ENCODE results near the gene PCDH18. TPM values are rescaled to one million over a fixed set of nuclear protein-coding genes. Genes with fewer than 3 reads are reported as not detected.

Gene PCDH18
- total and polyA plus RNA-seq, 2 of the 4 experiments (the other 2 are of a cell fraction) = 41.3 to 119 TPM

DNA sequence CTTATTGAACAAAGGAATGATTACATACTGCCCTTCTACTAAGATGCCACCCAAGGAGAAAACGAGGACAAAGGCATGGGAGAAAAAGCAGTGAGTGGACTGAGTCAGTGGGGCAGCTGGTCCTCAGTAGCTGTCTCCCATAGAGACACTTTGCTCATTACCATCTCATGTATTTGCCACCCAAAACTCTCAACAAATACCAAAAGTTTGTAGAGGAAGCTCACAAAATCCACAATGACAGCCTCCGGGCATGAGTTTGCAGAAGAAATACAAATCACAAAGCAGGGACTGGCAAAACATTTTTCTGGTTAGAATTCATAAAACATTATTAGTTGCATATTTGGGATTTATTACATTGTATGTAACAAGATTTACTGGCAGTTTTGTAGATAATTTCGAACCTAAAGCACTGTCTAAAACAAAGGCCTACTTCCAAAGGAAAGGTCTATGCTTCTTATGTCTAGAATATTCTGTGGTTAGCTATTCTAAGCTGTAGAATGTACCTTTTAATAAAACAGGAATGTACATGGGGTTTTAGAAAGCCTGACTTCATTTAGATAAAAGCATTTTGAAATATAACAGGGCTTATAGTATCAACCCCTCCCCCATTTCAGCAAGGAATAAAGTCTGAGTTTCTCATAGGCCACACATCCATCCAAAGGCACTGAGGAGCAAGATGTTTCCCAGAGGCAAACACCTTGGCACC, 17.7 kb downstream of the PCDH18 start (continued):
- no peak for TF ChIP-seq MAZ (IDR thresholded peaks at IDR 0.05; ENCODE audit: borderline replicate concordance, low read depth, low read length)

DNA sequence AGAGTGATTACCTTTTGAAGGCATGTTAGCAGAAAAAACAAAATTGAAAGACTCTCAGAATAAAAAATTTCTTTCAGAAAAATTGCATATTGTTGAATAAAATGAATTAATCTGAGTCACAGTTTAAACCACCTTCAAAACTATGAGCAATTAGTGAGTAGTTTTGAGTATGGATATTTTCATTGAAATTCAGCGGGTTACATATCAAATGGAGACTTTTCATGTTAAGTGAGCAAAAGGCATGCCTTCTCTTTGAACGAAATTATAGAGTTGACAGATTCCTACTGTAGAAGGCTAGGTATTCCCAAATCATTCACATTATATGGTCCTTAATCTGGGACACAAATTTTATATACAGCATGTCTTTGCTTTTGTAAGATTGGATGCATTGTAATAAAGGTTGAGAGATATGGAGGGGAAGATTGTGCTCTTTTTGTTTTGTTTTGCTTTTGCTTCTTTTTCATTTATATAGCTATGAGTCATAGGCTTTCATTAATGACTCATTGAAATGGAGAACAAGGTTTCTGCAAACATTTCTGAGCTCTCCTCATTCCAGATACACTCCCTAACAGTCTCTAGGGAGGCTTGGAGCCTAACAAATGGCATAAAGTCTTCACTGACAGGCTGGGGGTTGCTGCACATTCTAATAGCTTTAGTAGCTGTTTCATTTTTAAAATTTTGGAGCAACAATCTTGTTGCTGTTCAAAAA, 21.6 kb downstream of the PCDH18 start:
- no CpG with 5 or more reads among the region's 2 CpGs for WGBS, 2 experiments (ENCODE audit: extremely low coverage in 2 of 2, insufficient read length in 1 of 2)
- H3K27ac ChIP-seq (ENCODE audit: insufficient read depth, low read length) = peak overlapping the region; percentile 34; the same call in 1 of the 2 replicates

More for the DNA sequence above, 21.6 kb downstream of the PCDH18 start:
- Histone ChIP-seq H3K14ac (replicated peaks; ENCODE audit: low read depth, low read length) (no peak overlapping the region), H3K4ac (ENCODE audit: low read depth, low read length) (no peak overlapping the region), H4K8ac (ENCODE audit: low read depth in 2 of 2, low read length in 2 of 2) (no peak overlapping the region; a peak in 1 of 4 replicates), H3K4me2 (ENCODE audit: low read depth, low read length) (peak overlapping the region; percentile 84; the same call in 1 of the 2 replicates), H3K4me1 (ENCODE audit: control insufficient read depth, insufficient read depth, low read length) (peaks cover 5% of the 10 kb centered on the region; the same call in 1 of the 2 replicates), H3K9ac (ENCODE audit: low read depth, low read length) (no peak overlapping the region), H4K5ac (ENCODE audit: low read depth, low read length) (no peak overlapping the region), H2AK9ac (replicated peaks; ENCODE audit: low read depth, low read length, poor library complexity) (no peak overlapping the region), H2BK20ac (ENCODE audit: low read depth, low read length) (no peak overlapping the region), H3K9me1 (ENCODE audit: insufficient read depth, low read length) (no peaks in the 10 kb centered on the region), H3K36me3 (ENCODE audit: control insufficient read depth, insufficient read depth, low read length) (no peaks in the 10 kb centered on the region), H3K56ac (ENCODE audit: extremely low read depth, insufficient read depth, low read length) (peak overlapping the region; percentile 45; the same call in 1 of the 2 replicates), H3K27me3 (ENCODE audit: control insufficient read depth, insufficient read depth, low read length) (no peaks in the 10 kb centered on the region), H2BK120ac (ENCODE audit: low read depth, low read length) (peak overlapping the region; percentile 58; the same call in 1 of the 2 replicates), H2BK15ac (ENCODE audit: low read depth, low read length) (no peak overlapping the region), H2AK5ac (ENCODE audit: low read depth, low read length) (no peak overlapping the region), H3K18ac (ENCODE audit: low read depth, low read length) (peak overlapping the region; percentile 24), H3K79me1 (ENCODE audit: low read depth in 1 of 2, low read length in 2 of 2) (no peaks in the 10 kb centered on the region), H3K9me3 (ENCODE audit: control insufficient read depth, insufficient read depth, low read length) (no peaks in the 10 kb centered on the region), H4K91ac (ENCODE audit: insufficient read depth, low read depth, low read length) (no peak overlapping the region), H2AFZ (replicated peaks; ENCODE audit: low read length, poor library complexity) (no peak overlapping the region), H3K4me3 (ENCODE audit: insufficient read depth, low read depth, low read length) (no peak overlapping the region), H4K20me1 (ENCODE audit: insufficient read depth, low read length) (no peaks in the 10 kb centered on the region), H3K23ac (ENCODE audit: low read depth, low read length) (no peak overlapping the region), H2BK5ac (ENCODE audit: low read depth, low read length, poor library complexity, severe bottlenecking) (peak overlapping the region; percentile 91)
- peak; percentile 96 for DNase-seq
- in situ Hi-C loops (cut with MboI; ENCODE audit: low sequenced_read_pairs) (loop anchor here (25.0 kb wide), 1 partner anchor 223 kb away; no protein-coding TSS in a partner anchor), dilution Hi-C loops (cut with HindIII; ENCODE audit: low sequenced_read_pairs, unreplicated experiment) (no loop called here), intact Hi-C loops (cut with micrococcal nuclease) (no loop called here)
- CTCF ChIA-PET = no interaction called here
- ATAC-seq (ENCODE audit: low read depth) = peak; percentile 99
- no TSS peak for BruUV-seq (replicated peaks)
- no peak for TF ChIP-seq CEBPB (IDR thresholded peaks at IDR 0.05; ENCODE audit: low read depth, low read length)
- TF ChIP-seq, protein P1, sequence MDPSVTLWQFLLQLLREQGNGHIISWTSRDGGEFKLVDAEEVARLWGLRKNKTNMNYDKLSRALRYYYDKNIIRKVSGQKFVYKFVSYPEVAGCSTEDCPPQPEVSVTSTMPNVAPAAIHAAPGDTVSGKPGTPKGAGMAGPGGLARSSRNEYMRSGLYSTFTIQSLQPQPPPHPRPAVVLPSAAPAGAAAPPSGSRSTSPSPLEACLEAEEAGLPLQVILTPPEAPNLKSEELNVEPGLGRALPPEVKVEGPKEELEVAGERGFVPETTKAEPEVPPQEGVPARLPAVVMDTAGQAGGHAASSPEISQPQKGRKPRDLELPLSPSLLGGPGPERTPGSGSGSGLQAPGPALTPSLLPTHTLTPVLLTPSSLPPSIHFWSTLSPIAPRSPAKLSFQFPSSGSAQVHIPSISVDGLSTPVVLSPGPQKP (IDR thresholded peaks at IDR 0.05; ENCODE audit: borderline replicate concordance, low read depth, low read length) = no peak
- peak; percentile 99 for TF ChIP-seq FOS (IDR thresholded peaks at IDR 0.05; ENCODE audit: low read depth, low read length)
- TF ChIP-seq BHLHE40 (IDR thresholded peaks at IDR 0.05; ENCODE audit: low read depth, low read length) = peak; percentile 67; the same call in 1 of the 2 replicates
- POLR2A ChIA-PET (ENCODE audit: unreplicated experiment) = no interaction called here
